Common myeloid progenitor, CD34-positive (primary cell): Measurements from ENCODE around the gene TCF25.
A peak's percentile ranks its signal among the peaks of the same experiment; 100 is the strongest.

ENCODE experiments used
- CTCF ChIA-PET: fragments of 350-600 bp; sonication (Branson Sonifier 250); formaldehyde crosslinking; loops from one replicate; lab custom pipeline; 2021; ENCODE audit warnings: antibody characterized with exemption; lab: Charles Lee
- POLR2A ChIA-PET: fragments of 350-600 bp; sonication (Branson Sonifier 250); formaldehyde crosslinking; loops from one replicate; lab custom pipeline; 2021; ENCODE audit warnings: antibody characterized with exemption; lab: Charles Lee
- DNase-seq, 3 donors: peaks; one replicate each; pipeline versions ENCODE4 v3.0.0 to v3.0.0-alpha.2; 2013
- H3K27ac ChIP-seq, 2 experiments: 1 replicate in 1 of 2; 2 replicates in 1 of 2; pipeline ENCODE4 v1.7.0; 2013; ENCODE audit warnings: inconsistent platforms in 2 of 2, low read length in 2 of 2, mild to moderate bottlenecking in 2 of 2, low read depth in 1 of 2, moderate library complexity in 1 of 2; ENCODE audit not compliant: severe bottlenecking in 2 of 2, insufficient read depth in 1 of 2, poor library complexity in 1 of 2
- H3K27me3 ChIP-seq, 5 experiments: replicated peaks in 2 of 5; 1 replicate in 3 of 5; 2 replicates in 2 of 5; pipeline versions ENCODE4 v1.6.1 to v1.7.0; 2013; ENCODE audit warnings: low read length in 4 of 5, mild to moderate bottlenecking in 2 of 5, moderate library complexity in 2 of 5, inconsistent platforms in 1 of 5; ENCODE audit not compliant: insufficient read depth in 5 of 5, control insufficient read depth in 4 of 5
- H3K36me3 ChIP-seq, 4 experiments: 1 replicate in 2 of 4; 2 replicates in 2 of 4; pipeline versions ENCODE4 v1.6.1 to v1.7.0; 2013; ENCODE audit warnings: low read length in 3 of 4, control low read depth in 1 of 4, mild to moderate bottlenecking in 1 of 4; ENCODE audit not compliant: control insufficient read depth in 4 of 4, insufficient read depth in 4 of 4
- H3K4me1 ChIP-seq, 4 experiments: 1 replicate in 3 of 4; 2 replicates in 1 of 4; pipeline versions ENCODE4 v1.6.1 to v1.7.1; 2013; ENCODE audit warnings: low read length in 3 of 4, mild to moderate bottlenecking in 3 of 4, control low read depth in 1 of 4, inconsistent platforms in 1 of 4, moderate library complexity in 1 of 4; ENCODE audit not compliant: control insufficient read depth in 4 of 4, insufficient read depth in 4 of 4; ENCODE audit errors: control extremely low read depth in 1 of 4
- H3K4me3 ChIP-seq, 7 experiments: 1 replicate in 4 of 7; 2 replicates in 3 of 7; pipeline versions ENCODE4 v1.5.1 to v1.7.0; 2013; ENCODE audit warnings: mild to moderate bottlenecking in 7 of 7, low read length in 6 of 7, moderate library complexity in 6 of 7, inconsistent platforms in 2 of 7, low read depth in 2 of 7, control low read depth in 1 of 7; ENCODE audit not compliant: insufficient read depth in 4 of 7, control insufficient read depth in 1 of 7; ENCODE audit errors: extremely low read depth in 1 of 7
- H3K9me3 ChIP-seq, 5 experiments: 1 replicate in 4 of 5; 2 replicates in 1 of 5; pipeline versions ENCODE4 v1.6.1 to v1.7.1; 2013; ENCODE audit warnings: low read length in 4 of 5, mild to moderate bottlenecking in 2 of 5, inconsistent platforms in 1 of 5, low read depth in 1 of 5, moderate library complexity in 1 of 5; ENCODE audit not compliant: control insufficient read depth in 4 of 5, insufficient read depth in 2 of 5; ENCODE audit errors: control extremely low read depth in 1 of 5
- WGBS: methylation state at CpG from one replicate; pipeline ENCODE4 v1.1.5; 2013; ENCODE audit not compliant: insufficient coverage; 5-methylcytosine and 5-hydroxymethylcytosine counted together

The TCF25 gene

DNA sequence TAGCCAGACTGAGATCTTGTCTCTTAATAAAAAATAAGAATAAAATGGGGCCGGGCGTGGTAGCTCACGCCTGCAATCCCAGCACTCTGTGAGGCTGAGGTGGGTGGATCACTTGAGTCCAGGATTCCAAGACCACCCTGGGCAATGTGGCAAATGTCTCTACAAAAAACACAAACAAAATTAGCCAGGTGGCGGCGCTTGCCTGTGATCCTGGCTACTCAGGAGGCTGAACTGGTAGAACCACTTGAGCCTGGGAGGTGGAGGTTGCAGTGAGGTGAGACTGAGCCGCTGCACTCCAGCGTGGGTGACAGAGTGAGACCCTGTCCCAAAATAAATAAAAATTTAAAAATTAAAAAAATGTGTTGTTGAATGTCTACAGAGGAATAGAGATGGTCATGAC lies 72.3 kb downstream of the TCF25 start:
- no peaks in the 10 kb centered on the region for H3K9me3 ChIP-seq
- ChIA-PET POLR2A (no interaction called here), CTCF (no interaction called here)
- H3K27me3 ChIP-seq, result peaks cover 0 to 40% (median 11%) of the 10 kb centered on the region in 5 experiments
- H3K27ac ChIP-seq, result no peak overlapping the region
- peak in 2 of 3 donors; percentile 6 to 11 for DNase-seq
- H3K4me3 ChIP-seq, result no peak overlapping the region
- no peaks in the 10 kb centered on the region for H3K36me3 ChIP-seq
- WGBS, result 48% methylated on average over 2 of the region's 7 CpGs
- H3K4me1 ChIP-seq, result peaks cover 0 to 18% (median 16%) of the 10 kb centered on the region in 4 experiments

- Histone ChIP-seq H3K27me3 (peaks cover 0 to 40% (median 11%) of the 10 kb centered on the region in 5 experiments), H3K4me1 (peaks cover 0 to 18% (median 16%) of the 10 kb centered on the region in 4 experiments), H3K4me3 (no peak overlapping the region), H3K36me3 (no peaks in the 10 kb centered on the region), H3K9me3 (no peaks in the 10 kb centered on the region), H3K27ac (no peak overlapping the region)
- DNase-seq, result no peak
- ChIA-PET POLR2A (no interaction called here), CTCF (interaction anchor here (1.4 kb wide), 1 partner anchor 63 kb away, joined by 3 read pairs; no protein-coding TSS in a partner anchor)
- WGBS, result 94% methylated on average over 2 of the region's 5 CpGs
Measured at GRCh38 chr16:89946515-89946914, 73.1 kb downstream of the TCF25 start.

GRCh38 chr16:89949121-89949742 lies 75.8 kb downstream of the TCF25 start:
- DNase-seq, result peak in 1 of 3 donors; percentile 5
- peaks cover 0 to 37% (median 9%) of the 10 kb centered on the region in 5 experiments for H3K27me3 ChIP-seq
- 18% methylated on average over 41 of the region's 55 CpGs for WGBS
- no peaks in the 10 kb centered on the region for H3K9me3 ChIP-seq
- H3K36me3 ChIP-seq, result peaks cover 0 to under 1% (median 0%) of the 10 kb centered on the region in 4 experiments
- H3K4me1 ChIP-seq, result peaks cover 0 to 28% (median 16%) of the 10 kb centered on the region in 4 experiments
- POLR2A ChIA-PET, result no interaction called here
- CTCF ChIA-PET, result interaction anchor here (0.6 to 1.4 kb wide), 3 partner anchors 16 to 20 kb away, joined by 3 to 6 read pairs (median 4); no protein-coding TSS in a partner anchor
- no peak overlapping the region for H3K27ac ChIP-seq
- peak overlapping the region; percentile 19 to 82 (median 69) for H3K4me3 ChIP-seq

GRCh38 chr16:89949756-89950155 lies 76.4 kb downstream of the TCF25 start:
- H3K9me3 ChIP-seq, result no peaks in the 10 kb centered on the region
- DNase-seq, result no peak
- ChIA-PET POLR2A (no interaction called here), CTCF (interaction anchor here (0.6 to 1.4 kb wide), 6 partner anchors 15 to 40 kb away, joined by 3 to 6 read pairs (median 4); partner anchors contain the start of gene MC1R)
- peaks cover 0 to 28% (median 16%) of the 10 kb centered on the region in 4 experiments for H3K4me1 ChIP-seq
- H3K27me3 ChIP-seq, result peaks cover 0 to 34% (median 9%) of the 10 kb centered on the region in 5 experiments
- H3K36me3 ChIP-seq, result peaks cover 0 to 4% (median 1%) of the 10 kb centered on the region in 4 experiments
- WGBS, result 97% methylated on average over 11 of the region's 12 CpGs
- H3K4me3 ChIP-seq, result peak overlapping the region in 5 of 7 experiments; percentile 51 to 82 (median 69)
- no peak overlapping the region for H3K27ac ChIP-seq

DNA sequence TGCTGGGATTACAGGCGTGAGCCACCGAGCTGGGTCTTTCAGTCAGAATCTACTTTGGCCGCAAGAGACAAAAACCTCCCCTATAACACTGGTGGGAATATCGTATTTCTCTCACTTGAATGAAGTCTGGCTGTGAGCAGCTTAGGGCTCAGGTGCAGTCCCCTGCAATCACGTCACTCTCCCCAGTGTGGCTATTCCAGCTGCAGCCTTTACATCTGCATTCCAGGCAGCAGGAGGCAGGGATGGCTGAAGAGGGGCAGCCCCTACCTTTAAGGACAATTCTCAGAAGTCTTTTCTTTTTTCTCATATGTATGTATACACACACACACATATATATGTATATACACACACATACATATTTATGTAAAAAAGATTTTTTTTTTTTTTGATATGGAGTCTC lies 78.1 kb downstream of the TCF25 start:
- POLR2A ChIA-PET, result no interaction called here

GRCh38 chr16:89952049-89952448 lies 78.7 kb downstream of the TCF25 start:
- H3K27me3 ChIP-seq, result peaks cover 0 to 15% (median 7%) of the 10 kb centered on the region in 5 experiments
- H3K36me3 ChIP-seq, result peaks cover 0 to 11% (median 2%) of the 10 kb centered on the region in 4 experiments
- no peak overlapping the region for H3K4me3 ChIP-seq
- WGBS, result 97% methylated on average over 12 of the region's 12 CpGs
- no peaks in the 10 kb centered on the region for H3K9me3 ChIP-seq
- DNase-seq, result no peak
- H3K4me1 ChIP-seq, result peaks cover 0 to 37% (median 17%) of the 10 kb centered on the region in 4 experiments
- H3K27ac ChIP-seq, result no peak overlapping the region
- CTCF ChIA-PET, result interaction anchor here (1.0 kb wide), 1 partner anchor 9 kb away, joined by 3 read pairs; no protein-coding TSS in a partner anchor
- POLR2A ChIA-PET, result no interaction called here

More for the DNA sequence above, 78.1 kb downstream of the TCF25 start:
- Histone ChIP-seq H3K4me1 (peaks cover 0 to 32% (median 16%) of the 10 kb centered on the region in 4 experiments), H3K4me3 (no peak overlapping the region), H3K27ac (no peak overlapping the region), H3K9me3 (no peaks in the 10 kb centered on the region), H3K27me3 (peaks cover 0 to 19% (median 9%) of the 10 kb centered on the region in 5 experiments), H3K36me3 (peaks cover 0 to 11% (median 2%) of the 10 kb centered on the region in 4 experiments)
- CTCF ChIA-PET, result interaction anchor here (1.1 kb wide), 1 partner anchor 11 kb away, joined by 3 read pairs; no protein-coding TSS in a partner anchor
- WGBS, result 97% methylated on average over 4 of the region's 5 CpGs
- DNase-seq, result no peak

GRCh38 chr16:89952551-89952950 lies 79.2 kb downstream of the TCF25 start:
- Histone ChIP-seq H3K9me3 (no peaks in the 10 kb centered on the region), H3K27ac (no peak overlapping the region), H3K27me3 (peaks cover 0 to 11% (median 3%) of the 10 kb centered on the region in 5 experiments), H3K36me3 (peaks cover 0 to 12% (median 7%) of the 10 kb centered on the region in 4 experiments), H3K4me1 (peaks cover 0 to 43% (median 16%) of the 10 kb centered on the region in 4 experiments), H3K4me3 (no peak overlapping the region)
- CTCF ChIA-PET, result interaction anchor here (1.0 kb wide), 1 partner anchor 8 kb away, joined by 3 read pairs; no protein-coding TSS in a partner anchor
- WGBS, result 100% methylated on average over 4 of the region's 6 CpGs
- POLR2A ChIA-PET, result interaction anchor here (0.5 to 1.4 kb wide), 2 partner anchors 17 to 118 kb away, joined by 3 to 6 read pairs; no protein-coding TSS in a partner anchor
- no peak for DNase-seq
